SK-N-SH (cell line): Measurements from ENCODE around the gene CAMKMT.

Source experiments
- ELF1 ChIP-seq: IDR thresholded peaks from 2 replicates; pipeline ENCODE4 v1.4.0; 2012
- EP300 ChIP-seq, 2 experiments: IDR thresholded peaks; 2 replicates each; pipeline versions ENCODE4 v1.4.0 to v1.6.1; 2012; ENCODE audit warnings: borderline replicate concordance in 1 of 2, low read depth in 1 of 2, low read length in 1 of 2
- EZH2phosphoT487 ChIP-seq: fragments of 200-600 bp; sonication (generic); IDR thresholded peaks from 2 replicates; pipeline ENCODE4 v1.6.1; 2017; ENCODE audit warnings: low read depth, mixed run types, mild to moderate bottlenecking, antibody characterized with exemption, moderate library complexity, borderline replicate concordance
- FOXJ3 ChIP-seq: sonication (generic); formaldehyde crosslinking; IDR thresholded peaks from 2 replicates; pipeline ENCODE4 v1.5.1; 2020; ENCODE audit warnings: mild to moderate bottlenecking, missing genetic modification reagents
- GATA2 ChIP-seq: sonication (generic); formaldehyde crosslinking; IDR thresholded peaks from 2 replicates; pipeline ENCODE4 v1.5.0; 2020; ENCODE audit warnings: mild to moderate bottlenecking, missing genetic modification reagents
- RAD21 ChIP-seq: IDR thresholded peaks from 2 replicates; pipeline ENCODE4 v1.6.1; 2012; ENCODE audit warnings: mild to moderate bottlenecking, low read length
- TF ChIP-seq, protein P1 (sequence below): fragments of 200-600 bp; sonication (generic); IDR thresholded peaks from 2 replicates; pipeline ENCODE4 v1.6.1; 2017; ENCODE audit warnings: antibody characterized with exemption, mild to moderate bottlenecking, moderate library complexity
- TF ChIP-seq, protein P2 (sequence below): fragments of 150-350 bp; IDR thresholded peaks from 2 replicates; pipeline ENCODE4 v1.6.1; 2017; ENCODE audit warnings: antibody characterized with exemption, low read length, low read depth, borderline replicate concordance
- TF ChIP-seq, protein P3 (sequence below): IDR thresholded peaks from 2 replicates; pipeline ENCODE4 v1.6.1; 2012; ENCODE audit warnings: mild to moderate bottlenecking, low read depth, low read length, moderate library complexity

DNA sequence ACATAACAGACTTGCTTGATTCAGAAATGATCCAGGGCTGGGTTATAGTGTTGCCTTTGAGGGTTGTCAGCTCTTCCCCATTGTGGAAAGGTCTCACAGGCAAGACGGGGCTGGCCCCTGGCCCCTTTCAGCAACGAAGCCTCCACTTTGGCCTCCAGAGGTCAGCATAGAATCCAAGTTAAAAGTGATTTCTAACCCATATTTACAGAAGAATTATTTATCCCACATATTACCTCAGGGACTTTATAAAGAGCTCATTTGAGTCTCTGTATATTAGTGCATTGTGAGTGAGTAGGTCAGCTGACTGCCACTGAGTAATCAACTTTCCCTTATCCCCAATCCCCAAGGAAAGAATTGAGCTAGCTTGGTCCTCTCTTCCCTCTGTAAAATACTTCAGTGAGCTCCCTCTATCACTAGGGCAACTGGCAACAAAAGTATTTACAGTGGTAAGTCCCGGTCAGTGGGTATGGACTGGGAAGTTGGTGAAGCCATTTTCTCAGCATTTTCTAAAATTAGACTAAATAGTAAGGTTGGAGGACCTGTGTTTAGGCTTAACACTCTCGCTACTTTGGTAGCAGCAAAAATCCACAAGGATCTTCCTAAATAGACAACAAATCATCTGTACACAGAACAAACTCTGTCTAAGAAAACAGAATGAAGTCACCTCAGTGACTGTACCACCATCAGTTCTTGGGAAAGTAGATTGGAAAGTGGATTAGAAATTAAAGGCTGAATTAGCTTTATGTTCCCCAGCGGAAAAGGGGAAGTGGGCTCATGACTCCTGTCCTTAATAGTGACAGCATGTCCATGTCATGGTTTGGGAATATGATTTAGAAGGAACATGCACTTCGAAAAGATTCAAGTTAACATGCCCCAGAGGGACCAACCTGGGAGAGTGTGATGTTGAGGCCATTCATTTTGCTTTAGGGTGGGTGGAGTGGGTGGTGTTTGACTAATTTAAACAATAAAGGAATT lies 408.8 kb downstream of the CAMKMT start:
- TF ChIP-seq, protein P1, sequence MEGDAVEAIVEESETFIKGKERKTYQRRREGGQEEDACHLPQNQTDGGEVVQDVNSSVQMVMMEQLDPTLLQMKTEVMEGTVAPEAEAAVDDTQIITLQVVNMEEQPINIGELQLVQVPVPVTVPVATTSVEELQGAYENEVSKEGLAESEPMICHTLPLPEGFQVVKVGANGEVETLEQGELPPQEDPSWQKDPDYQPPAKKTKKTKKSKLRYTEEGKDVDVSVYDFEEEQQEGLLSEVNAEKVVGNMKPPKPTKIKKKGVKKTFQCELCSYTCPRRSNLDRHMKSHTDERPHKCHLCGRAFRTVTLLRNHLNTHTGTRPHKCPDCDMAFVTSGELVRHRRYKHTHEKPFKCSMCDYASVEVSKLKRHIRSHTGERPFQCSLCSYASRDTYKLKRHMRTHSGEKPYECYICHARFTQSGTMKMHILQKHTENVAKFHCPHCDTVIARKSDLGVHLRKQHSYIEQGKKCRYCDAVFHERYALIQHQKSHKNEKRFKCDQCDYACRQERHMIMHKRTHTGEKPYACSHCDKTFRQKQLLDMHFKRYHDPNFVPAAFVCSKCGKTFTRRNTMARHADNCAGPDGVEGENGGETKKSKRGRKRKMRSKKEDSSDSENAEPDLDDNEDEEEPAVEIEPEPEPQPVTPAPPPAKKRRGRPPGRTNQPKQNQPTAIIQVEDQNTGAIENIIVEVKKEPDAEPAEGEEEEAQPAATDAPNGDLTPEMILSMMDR, result no peak; the same call in 1 of the 2 replicates
- TF ChIP-seq RAD21 (peak; percentile 46), EP300 (IDR thresholded peaks at IDR 0.05; ENCODE audit: borderline replicate concordance in 1 of 2, low read depth in 1 of 2, low read length in 1 of 2) (no peak), ELF1 (no peak), EZH2phosphoT487 (no peak), FOXJ3 (CRISPR knock-in tag) (no peak), GATA2 (CRISPR knock-in tag) (no peak)
- TF ChIP-seq, protein P2, sequence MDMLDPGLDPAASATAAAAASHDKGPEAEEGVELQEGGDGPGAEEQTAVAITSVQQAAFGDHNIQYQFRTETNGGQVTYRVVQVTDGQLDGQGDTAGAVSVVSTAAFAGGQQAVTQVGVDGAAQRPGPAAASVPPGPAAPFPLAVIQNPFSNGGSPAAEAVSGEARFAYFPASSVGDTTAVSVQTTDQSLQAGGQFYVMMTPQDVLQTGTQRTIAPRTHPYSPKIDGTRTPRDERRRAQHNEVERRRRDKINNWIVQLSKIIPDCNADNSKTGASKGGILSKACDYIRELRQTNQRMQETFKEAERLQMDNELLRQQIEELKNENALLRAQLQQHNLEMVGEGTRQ, result no peak
- TF ChIP-seq, protein P3, sequence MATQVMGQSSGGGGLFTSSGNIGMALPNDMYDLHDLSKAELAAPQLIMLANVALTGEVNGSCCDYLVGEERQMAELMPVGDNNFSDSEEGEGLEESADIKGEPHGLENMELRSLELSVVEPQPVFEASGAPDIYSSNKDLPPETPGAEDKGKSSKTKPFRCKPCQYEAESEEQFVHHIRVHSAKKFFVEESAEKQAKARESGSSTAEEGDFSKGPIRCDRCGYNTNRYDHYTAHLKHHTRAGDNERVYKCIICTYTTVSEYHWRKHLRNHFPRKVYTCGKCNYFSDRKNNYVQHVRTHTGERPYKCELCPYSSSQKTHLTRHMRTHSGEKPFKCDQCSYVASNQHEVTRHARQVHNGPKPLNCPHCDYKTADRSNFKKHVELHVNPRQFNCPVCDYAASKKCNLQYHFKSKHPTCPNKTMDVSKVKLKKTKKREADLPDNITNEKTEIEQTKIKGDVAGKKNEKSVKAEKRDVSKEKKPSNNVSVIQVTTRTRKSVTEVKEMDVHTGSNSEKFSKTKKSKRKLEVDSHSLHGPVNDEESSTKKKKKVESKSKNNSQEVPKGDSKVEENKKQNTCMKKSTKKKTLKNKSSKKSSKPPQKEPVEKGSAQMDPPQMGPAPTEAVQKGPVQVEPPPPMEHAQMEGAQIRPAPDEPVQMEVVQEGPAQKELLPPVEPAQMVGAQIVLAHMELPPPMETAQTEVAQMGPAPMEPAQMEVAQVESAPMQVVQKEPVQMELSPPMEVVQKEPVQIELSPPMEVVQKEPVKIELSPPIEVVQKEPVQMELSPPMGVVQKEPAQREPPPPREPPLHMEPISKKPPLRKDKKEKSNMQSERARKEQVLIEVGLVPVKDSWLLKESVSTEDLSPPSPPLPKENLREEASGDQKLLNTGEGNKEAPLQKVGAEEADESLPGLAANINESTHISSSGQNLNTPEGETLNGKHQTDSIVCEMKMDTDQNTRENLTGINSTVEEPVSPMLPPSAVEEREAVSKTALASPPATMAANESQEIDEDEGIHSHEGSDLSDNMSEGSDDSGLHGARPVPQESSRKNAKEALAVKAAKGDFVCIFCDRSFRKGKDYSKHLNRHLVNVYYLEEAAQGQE, result no peak
